Smooth muscle cell (in vitro differentiated cells): Measurements from ENCODE around the gene HEY2. TPM values are rescaled to one million over a fixed set of nuclear protein-coding genes. Genes with fewer than 3 reads are reported as not detected.
"Not testable (repeated sequence)": the region's sequence is repeated elsewhere in the genome, so short reads cannot be mapped to it uniquely, and the experiment has no call there.

Source experiments
- DNase-seq: peaks from one replicate; lab custom pipeline; 2025; ENCODE audit not compliant: unreplicated experiment; lab: John Stamatoyannopoulos, UW
- H2AFZ ChIP-seq: fragments of 200-600 bp; sonication (generic); 2 replicates; pipeline ENCODE4 v1.6.0; 2016; ENCODE audit warnings: antibody characterized with exemption, low read depth, mild to moderate bottlenecking
- H3F3A ChIP-seq: fragments of 200-600 bp; sonication (generic); 2 replicates; pipeline ENCODE4 v1.6.0; 2017; ENCODE audit warnings: antibody characterized with exemption, low read depth
- H3K27ac ChIP-seq: fragments of 200-600 bp; sonication (generic); 2 replicates; pipeline ENCODE4 v1.5.1; 2016; ENCODE audit warnings: low read depth, mild to moderate bottlenecking
- H3K27me3 ChIP-seq: fragments of 200-600 bp; sonication (generic); 2 replicates; pipeline ENCODE4 v1.6.1; 2016; ENCODE audit warnings: low read depth, mild to moderate bottlenecking
- H3K36me3 ChIP-seq: fragments of 200-600 bp; sonication (generic); 2 replicates; pipeline ENCODE4 v1.5.1; 2016; ENCODE audit warnings: low read depth
- H3K4me1 ChIP-seq: fragments of 200-600 bp; sonication (generic); 2 replicates; pipeline ENCODE4 v1.5.1; 2016; ENCODE audit warnings: low read depth
- H3K4me2 ChIP-seq: fragments of 200-600 bp; sonication (generic); 2 replicates; pipeline ENCODE4 v1.6.0; 2016; ENCODE audit warnings: mild to moderate bottlenecking
- H3K4me3 ChIP-seq: fragments of 200-600 bp; sonication (generic); 2 replicates; pipeline ENCODE4 v1.5.1; 2016; ENCODE audit warnings: mild to moderate bottlenecking
- H3K79me2 ChIP-seq: fragments of 200-600 bp; sonication (generic); 2 replicates; pipeline ENCODE4 v1.6.0; 2016; ENCODE audit warnings: low read depth, mild to moderate bottlenecking
- H3K9ac ChIP-seq: fragments of 200-600 bp; sonication (generic); 2 replicates; pipeline ENCODE4 v1.6.0; 2016; ENCODE audit warnings: low read depth
- H3K9me3 ChIP-seq: fragments of 200-600 bp; sonication (generic); replicated peaks from 2 replicates; pipeline ENCODE4 v1.5.1; 2016; ENCODE audit warnings: low read depth
- H4K20me1 ChIP-seq: fragments of 200-600 bp; sonication (generic); 2 replicates; pipeline ENCODE4 v1.6.0; 2016; ENCODE audit warnings: low read depth
- CTCF ChIP-seq: fragments of 200-600 bp; sonication (generic); IDR thresholded peaks from 2 replicates; pipeline ENCODE4 v1.5.1; 2017; ENCODE audit warnings: borderline replicate concordance, mild to moderate bottlenecking, antibody characterized with exemption; ENCODE audit not compliant: insufficient read depth, poor library complexity, severe bottlenecking
- WGBS: methylation state at CpG from one replicate; pipeline ENCODE4 v1.1.7; 2016; ENCODE audit warnings: low lambda C conversion rate; 5-methylcytosine and 5-hydroxymethylcytosine counted together
- polyA plus RNA-seq: library from polyadenylated mRNA; unstranded; fragments of >200 nt; fragmentation: Nextera tagmentation; extraction: Ambion mirVana; gene quantifications from 2 replicates; pipeline ENCODE4 v1.2.1, GENCODE V29; 2016
- total RNA-seq: library from RNA; depleted of rRNA; stranded (reverse); fragments of >200 nt; gene quantifications from 2 replicates; pipeline ENCODE4 v1.2.3, GENCODE V29; 2014

Gene HEY2
- total and polyA plus RNA-seq, 2 experiments from 2014 or later, result 17.2 to 35.2 TPM

DNA sequence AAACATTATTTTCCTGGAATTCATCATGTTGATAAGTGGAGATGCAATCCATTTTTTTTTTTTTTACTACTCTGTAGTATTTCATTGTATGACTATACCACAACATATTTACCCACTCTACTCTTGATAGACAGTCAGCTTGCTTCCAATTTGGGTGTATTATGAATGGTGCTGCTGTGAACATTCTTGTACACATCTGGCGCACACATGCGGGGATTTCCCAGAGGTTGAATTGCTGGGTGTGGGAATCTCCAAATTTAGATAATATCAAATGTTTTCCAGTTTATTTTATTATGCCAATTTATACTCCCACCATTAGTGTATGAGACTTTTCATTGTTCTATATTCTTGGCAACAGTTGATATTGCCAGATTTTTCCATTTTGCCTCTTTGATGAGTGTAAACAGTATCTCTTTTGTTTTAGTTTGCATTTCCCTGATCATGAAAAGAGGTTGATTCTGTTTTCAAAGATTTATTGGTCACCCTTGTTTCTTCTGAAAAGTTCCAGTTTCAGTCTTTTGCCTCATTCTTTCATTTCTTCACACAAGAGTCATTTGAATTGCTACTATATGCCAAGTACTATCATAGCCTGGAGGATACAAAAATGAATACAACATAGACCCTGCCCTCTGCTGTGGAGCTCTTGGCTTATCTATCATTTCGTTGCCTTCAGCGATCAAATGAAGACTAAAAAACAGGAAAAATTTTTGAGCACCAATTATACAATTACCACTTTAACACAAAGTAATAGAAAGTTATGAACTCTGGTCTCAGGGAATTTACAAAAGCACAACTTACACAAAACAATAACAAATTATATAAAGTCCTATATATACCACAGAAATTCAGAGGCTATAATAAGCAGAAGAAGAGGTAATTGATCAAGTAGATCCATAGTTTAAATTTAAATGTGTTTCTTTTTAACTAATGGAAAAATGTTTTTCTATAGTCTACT lies 24.2 kb downstream of the HEY2 start:
- Histone ChIP-seq H3K9ac (no peak overlapping the region), H3K27me3 (no peaks in the 10 kb centered on the region), H3K36me3 (no peaks in the 10 kb centered on the region), H3K27ac (no peak overlapping the region), H3K79me2 (no peaks in the 10 kb centered on the region), H4K20me1 (no peaks in the 10 kb centered on the region), H3K4me3 (no peak overlapping the region), H3K4me1 (no peaks in the 10 kb centered on the region), H3K4me2 (no peak overlapping the region), H3K9me3 (no peaks in the 10 kb centered on the region), H2AFZ (no peak overlapping the region), H3F3A (no peaks in the 10 kb centered on the region)
- no peak for DNase-seq
- WGBS, result 94% methylated on average over 4 of the region's 4 CpGs
- TF ChIP-seq CTCF, result no peak

DNA sequence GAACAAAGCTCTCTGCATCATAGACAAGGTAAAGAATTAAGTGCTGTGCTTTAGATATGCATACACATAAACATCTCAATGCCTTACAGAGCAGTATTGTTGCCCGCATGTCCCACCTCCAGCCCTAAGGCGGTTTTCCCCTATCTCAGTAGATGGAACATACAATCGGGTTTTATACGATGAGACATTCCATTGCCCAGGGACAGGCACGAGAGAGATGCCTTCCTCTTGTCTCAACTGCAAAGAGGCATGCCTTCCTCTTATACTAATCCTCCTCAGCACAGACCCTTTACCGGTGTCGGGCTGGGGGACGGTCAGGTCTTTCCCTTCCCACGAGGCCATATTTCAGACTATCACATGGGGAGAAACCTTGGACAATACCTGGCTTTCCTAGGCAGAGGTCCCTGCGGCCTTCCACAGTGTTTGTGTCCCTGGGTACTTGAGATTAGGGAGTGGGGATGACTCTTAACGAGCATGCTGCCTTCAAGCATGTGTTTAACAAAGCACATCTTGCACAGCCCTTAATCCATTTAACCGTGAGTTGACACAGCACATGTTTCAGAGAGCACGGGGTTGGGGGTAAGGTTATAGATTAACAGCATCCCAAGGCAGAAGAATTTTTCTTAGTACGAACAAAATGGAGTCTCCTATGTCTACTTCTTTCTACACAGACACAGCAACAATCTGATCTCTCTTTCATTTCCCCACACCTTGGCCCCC lies 26.8 kb downstream of the HEY2 start:
- not testable (repeated sequence) for H3K27me3 ChIP-seq, H3K4me1 ChIP-seq, DNase-seq, H3K9ac ChIP-seq, H2AFZ ChIP-seq, H3K4me3 ChIP-seq, H3F3A ChIP-seq, H3K4me2 ChIP-seq, H3K36me3 ChIP-seq, H3K9me3 ChIP-seq, H4K20me1 ChIP-seq, H3K79me2 ChIP-seq, H3K27ac ChIP-seq
- 73% methylated on average over 14 of the region's 14 CpGs for whole genome bisulfite sequencing

DNA sequence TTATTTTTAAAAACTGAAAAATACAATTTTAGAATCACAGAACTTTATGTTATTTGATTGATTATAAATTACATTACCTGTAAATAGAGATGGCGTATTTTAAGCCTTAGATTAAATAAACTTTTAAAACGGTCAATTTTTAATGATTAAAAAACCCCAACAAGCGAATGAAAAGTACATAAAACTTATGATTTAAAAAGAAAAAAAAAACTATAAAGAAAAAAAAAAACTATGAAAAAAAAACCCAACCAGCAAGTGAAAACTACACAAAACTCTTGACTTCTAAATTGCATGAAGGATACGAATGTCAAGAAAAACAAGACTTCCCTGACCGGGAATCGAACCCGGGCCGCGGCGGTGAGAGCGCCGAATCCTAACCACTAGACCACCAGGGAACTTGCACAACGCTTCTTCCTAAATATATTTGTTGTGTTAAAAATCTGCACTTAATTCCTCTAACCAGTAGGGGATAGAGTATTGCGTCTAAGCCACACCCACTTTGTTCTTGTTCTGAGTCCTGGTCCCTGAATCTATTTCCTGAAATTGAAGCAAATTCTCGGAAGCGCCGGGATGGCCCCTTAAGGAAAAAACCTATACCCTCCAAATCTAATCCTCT lies 30.6 kb downstream of the HEY2 start:
- Histone ChIP-seq H3K9ac (peak overlapping the region; percentile 70), H3K79me2 (peaks cover 23% of the 10 kb centered on the region), H3F3A (peaks cover 6% of the 10 kb centered on the region), H3K4me1 (no peaks in the 10 kb centered on the region), H3K9me3 (no peaks in the 10 kb centered on the region), H4K20me1 (no peaks in the 10 kb centered on the region), H3K4me2 (peak overlapping the region; percentile 86), H3K36me3 (no peaks in the 10 kb centered on the region), H2AFZ (peak overlapping the region; percentile 89), H3K27me3 (no peaks in the 10 kb centered on the region), H3K4me3 (peak overlapping the region; percentile 61), H3K27ac (peak overlapping the region; percentile 78)
- TF ChIP-seq CTCF, result no peak
- DNase-seq, result peak; percentile 64
- WGBS, result 11% methylated on average over 17 of the region's 17 CpGs
